Body of pancreas (tissue), 4 donors: ENCODE measurements around the gene SERPINF2. TPM values are rescaled to one million over a fixed set of nuclear protein-coding genes. Genes with fewer than 3 reads are reported as not detected.

Source experiments
- microRNA counts, 2 donors: library from miRNA; unstranded; fragments of <30 nt; microRNA quantifications; one replicate each; lab custom pipeline; 2017
- total RNA-seq, 2 donors: library from RNA; depleted of rRNA; stranded (reverse); fragments of >200 nt; gene quantifications; one replicate each; pipeline ENCODE4 v1.1.0, GENCODE V29; 2016

SERPINF2 gene
- total RNA-seq, 2 donors from 2014 or later = 5.9 to 8.8 TPM

MicroRNAs encoded within 50 kb of the gene (microRNA counts, 767-probe panel; counts per million panel counts)
- microRNA hsa-miR-22-3p (lab: Ali Mortazavi, UCI) = 4,933 to 8,380 counts per million in 2 donors

Other genes starting within 250 kb of the SERPINF2 start
- 10 to 100 TPM; 26.4 to 34.2 TPM for gene INPP5K, start 226.3 kb upstream of the SERPINF2 start, total RNA-seq
- 10 to 100 TPM; 11.2 to 14.3 TPM for gene PITPNA, start 180.1 kb upstream of the SERPINF2 start, total RNA-seq
- 10 to 100 TPM in 1 of 2 donors, 1 to 10 TPM in 1; 9.6 to 22.4 TPM for gene SLC43A2, start 114.0 kb upstream of the SERPINF2 start, total RNA-seq
- gene SCARF1, start 97.1 kb upstream of the SERPINF2 start, total RNA-seq = 10 to 100 TPM in 1 of 2 donors, 1 to 10 TPM in 1; 9.1 to 15.5 TPM
- gene RILP, start 93.0 kb upstream of the SERPINF2 start, total RNA-seq = 10 to 100 TPM; 21.0 to 68.2 TPM
- gene PRPF8, start 58.0 kb upstream of the SERPINF2 start, total RNA-seq = 100 to 1,000 TPM in 1 of 2 donors, 10 to 100 TPM in 1; 84.7 to 100 TPM
- 1 to 10 TPM; 1.6 to 2.6 TPM for gene TLCD2, start 32.5 kb upstream of the SERPINF2 start, total RNA-seq
- gene WDR81, start 18.2 kb upstream of the SERPINF2 start, total RNA-seq = 10 to 100 TPM; 15.6 to 31.6 TPM
- gene SERPINF1, start 19.2 kb downstream of the SERPINF2 start, total RNA-seq = 100 to 1,000 TPM; 146 to 194 TPM
- 1 to 10 TPM; 4.0 to 7.0 TPM for gene SMYD4, start 87.0 kb downstream of the SERPINF2 start, total RNA-seq
- gene RPA1, start 87.1 kb downstream of the SERPINF2 start, total RNA-seq = 10 to 100 TPM in 1 of 2 donors, 1 to 10 TPM in 1; 8.9 to 11.9 TPM